ENCODE measurements around the gene TYW1B.
A peak's percentile ranks its signal among the peaks of the same experiment; 100 is the strongest.
"Not testable (repeated sequence)": the region's sequence is repeated elsewhere in the genome, so short reads cannot be mapped to it uniquely, and the experiment has no call there.

TYW1B gene

DNA sequence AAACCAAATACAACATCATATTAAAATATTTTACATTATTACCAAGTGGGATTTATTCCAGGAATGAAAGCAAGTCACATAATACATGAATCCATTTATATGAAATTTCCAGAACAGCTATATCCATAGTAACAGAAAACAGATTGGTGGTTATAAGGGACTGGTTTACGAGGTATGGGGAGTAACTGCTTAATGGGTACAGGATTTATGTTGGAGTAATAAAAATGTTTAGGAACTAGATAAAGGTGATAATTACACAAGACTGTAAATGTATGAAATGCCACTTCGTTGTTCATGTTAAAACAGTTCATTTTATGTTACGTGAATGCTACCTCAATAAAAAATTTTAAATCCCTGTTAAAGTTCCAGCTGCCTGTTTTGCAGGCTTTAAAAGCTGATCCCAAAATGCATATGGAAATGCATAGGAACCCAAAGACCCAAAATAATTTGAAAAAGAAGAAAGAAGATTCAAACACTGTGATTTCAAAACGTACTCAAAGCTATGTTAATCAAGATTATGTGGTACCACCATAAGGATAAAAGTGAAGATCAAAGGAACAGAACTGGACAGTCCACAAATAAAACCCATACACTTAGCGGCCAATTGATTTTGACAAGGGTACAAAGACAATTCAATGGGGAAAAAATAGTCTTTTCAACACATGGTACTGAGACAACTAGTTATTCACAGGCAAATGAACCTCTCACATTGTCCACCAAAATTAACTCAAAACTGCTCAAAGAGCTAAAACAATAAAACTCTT, 186.3 kb downstream of the TYW1B start:
- H3K27ac ChIP-seq = not testable (repeated sequence)

DNA sequence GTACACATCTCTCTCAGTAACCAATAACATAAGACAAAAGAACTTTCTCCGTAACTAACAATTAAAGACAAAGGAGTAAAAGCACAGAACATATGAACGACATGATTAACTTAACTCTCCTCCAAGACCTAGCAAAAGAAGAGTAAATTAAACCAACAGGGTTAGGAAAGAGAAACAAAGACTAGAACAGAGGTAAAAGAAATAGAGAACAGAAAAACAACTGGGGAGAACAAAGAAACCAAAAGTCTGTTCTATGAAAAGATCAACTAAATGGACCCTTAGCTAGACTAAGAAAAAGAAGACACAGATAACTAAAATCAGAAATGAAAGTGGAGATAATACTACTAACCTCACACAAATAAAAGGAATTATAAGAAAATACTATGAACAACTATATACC, 187.3 kb downstream of the TYW1B start:
- not testable (repeated sequence) for DNase-seq (ENCODE audit: low read depth, low spot score)

More for the DNA sequence above, 186.3 kb downstream of the TYW1B start:
- DNase-seq (ENCODE audit: low read depth, low spot score) = not testable (repeated sequence)

DNA sequence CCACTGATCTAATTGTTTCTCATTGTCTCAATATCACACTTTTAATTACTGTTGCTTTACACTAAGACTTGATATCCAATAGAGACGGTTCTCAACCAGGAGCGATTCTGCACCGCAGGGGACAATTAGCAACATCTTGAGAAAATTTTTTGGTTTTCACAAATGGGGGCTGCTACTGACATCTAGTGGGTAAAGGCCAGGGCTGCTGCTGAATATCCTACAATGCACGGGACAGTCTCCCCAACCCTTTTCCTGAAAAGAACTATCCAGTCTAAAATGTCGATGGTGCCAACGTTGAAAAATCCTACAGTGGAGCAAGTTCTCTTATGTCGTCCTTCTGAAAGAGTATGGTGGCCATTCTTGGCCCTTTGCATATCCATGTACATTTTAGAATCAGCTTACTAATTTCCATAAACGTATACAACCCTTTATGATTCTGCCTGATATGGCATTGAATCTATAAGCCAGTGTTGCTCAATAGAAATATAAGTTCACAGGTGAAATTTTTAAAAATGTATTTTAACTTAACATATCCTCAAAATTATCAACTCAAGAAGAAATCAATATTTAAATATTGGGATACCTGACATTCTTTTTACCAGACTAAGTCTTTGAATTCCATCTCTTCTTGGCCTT, 192.6 kb downstream of the TYW1B start:
- DNase-seq (ENCODE audit: low read depth, low spot score) = not testable (repeated sequence)

More for the DNA sequence above, 187.3 kb downstream of the TYW1B start:
- H3K27ac ChIP-seq = not testable (repeated sequence)

DNA sequence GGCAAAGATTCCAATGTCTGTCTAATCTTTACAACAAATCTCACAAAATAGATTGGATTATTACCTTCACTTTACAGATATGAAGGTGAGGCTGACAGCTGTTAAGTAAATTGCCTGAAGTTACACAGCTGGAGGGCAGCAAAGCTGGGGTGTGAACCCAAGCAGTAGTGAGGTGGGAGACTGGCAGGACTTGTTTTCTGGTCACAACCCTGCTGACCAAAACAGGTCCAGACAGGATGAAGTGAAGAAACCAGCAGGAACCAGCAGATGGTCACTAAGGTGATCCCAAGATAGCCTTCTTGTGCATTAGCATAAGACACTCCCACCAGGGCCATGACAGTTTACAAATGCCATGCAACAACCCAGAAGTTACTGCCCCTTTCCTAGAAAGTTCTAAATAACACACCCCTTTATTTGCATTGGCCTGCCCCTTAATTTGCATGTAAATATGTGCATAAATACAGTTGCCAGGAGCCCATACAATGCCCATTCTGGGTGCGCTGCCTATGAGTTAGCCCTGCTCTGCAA, 195.2 kb downstream of the TYW1B start:
- H3K27ac ChIP-seq = not testable (repeated sequence)
- peak; percentile 10 for DNase-seq (ENCODE audit: low read depth, low spot score)

More for the DNA sequence above, 192.6 kb downstream of the TYW1B start:
- H3K27ac ChIP-seq = not testable (repeated sequence)

DNA sequence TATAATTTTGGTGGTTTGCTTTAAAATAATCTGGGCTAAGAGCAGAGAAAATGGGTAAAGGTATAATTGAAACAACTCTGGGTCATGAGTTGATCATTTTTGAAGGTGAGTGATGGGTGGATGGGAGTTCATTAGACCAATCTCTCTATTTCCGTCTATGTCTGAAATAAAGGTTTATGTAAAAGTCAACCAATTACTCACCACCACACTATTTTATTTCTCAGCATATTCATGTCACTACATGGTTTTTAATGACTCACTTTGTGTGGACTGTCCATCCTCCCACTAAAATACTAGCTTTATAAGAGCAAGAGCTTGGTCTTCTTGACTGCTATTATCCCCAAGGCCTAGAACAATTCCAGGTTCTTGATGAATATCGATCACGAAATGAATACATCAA, 199.6 kb downstream of the TYW1B start:
- DNase-seq (ENCODE audit: low read depth, low spot score) = peak; percentile 10
- H3K27ac ChIP-seq = not testable (repeated sequence)

DNA sequence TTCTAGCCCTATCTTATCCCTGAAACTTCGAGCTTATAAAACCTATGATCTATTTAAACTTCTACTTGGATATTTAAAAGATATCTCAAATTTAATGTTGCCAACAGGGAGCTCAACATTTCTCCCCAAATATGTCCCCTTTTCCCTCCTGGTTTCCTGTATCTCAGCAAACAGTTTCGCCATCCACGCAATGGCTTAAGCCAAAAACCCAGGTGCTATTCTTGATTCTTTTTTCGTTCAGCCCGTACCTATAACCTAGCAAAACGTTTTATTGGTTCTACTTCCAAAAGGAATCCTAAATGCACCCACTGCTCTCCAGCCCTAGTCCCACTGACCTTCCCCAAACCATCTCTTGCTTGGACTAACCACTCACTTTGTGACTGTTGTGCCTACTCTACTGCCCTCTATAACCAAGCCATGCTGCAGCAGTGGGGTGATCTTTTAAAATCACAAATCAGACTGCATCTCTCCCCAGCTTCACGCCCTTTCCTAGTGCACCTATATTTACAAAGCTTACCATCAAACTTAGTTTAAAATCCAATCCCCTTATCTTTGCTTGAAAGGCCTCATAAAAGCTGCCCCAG, 201.5 kb downstream of the TYW1B start:
- not testable (repeated sequence) for H3K27ac ChIP-seq; DNase-seq (ENCODE audit: low read depth, low spot score)

DNA sequence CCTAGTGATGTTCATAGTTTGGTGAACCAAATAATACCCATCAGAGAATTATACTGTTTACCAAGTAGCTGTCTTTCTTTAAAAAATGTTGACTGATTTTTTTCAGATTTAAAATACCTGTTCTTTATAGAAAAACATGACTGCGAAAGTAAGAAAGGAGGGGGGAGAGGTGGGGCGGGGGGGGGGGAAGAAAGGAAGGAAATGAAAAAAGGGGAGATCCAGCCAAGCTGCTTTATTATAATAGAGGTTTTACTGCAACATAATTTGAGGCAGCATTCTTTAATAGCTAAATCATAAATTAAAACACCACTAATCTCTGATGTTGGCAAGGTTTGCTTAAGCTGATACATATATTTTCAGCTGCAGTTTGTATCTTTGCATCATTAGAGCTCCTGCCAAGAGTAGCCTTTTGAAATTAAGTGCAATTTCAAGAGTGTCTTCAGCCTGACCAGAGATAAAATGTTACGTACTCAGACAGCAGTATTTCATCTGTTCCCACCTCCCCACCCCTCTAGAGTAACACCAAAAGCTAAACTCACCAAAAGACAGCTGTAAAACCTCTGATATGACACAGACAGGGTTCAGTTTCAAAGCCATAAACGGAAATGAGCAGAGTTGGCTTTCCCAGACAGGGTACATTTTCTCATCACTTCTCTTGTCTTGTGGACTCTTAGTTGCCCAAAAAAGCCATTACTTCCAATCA, 202.1 kb downstream of the TYW1B start:
- H3K27ac ChIP-seq; DNase-seq (ENCODE audit: low read depth, low spot score): not testable (repeated sequence)

DNA sequence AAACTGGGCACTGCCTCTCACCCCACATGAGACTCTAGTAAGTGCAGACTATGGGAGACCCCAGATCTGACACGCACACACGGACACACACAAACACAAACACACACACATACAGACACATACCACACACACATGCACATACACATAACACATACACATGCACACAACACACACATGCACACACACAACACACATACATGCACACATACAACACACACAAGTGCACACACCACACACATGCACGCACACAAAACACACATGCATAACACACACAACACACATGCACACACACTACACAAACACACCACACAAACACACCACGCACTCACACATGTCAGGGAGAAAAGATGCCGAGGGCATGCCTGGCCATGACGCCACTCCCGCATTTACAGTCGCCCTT, 205.5 kb downstream of the TYW1B start:
- DNase-seq (ENCODE audit: low read depth, low spot score) = no peak
- no peak overlapping the region for H3K27ac ChIP-seq

DNA sequence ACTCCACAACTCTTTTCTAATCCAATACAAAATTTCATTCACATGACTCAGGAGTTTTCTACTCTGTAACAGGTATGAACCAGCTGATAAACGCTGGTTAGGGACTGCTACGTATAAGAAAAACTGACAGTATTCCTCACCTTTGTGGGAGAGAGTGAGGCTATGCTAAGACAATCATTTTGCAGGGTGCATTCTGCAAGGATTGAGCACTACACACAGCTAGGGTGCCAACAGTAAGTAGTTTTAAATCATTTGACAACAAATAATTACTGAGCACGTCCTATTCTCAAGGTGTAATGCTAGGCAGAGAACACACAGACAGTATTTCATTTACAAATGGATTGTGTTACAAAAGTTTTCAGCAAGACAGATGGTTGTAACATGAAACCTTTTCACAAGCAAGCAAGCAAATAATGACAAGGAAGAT, 206.2 kb downstream of the TYW1B start:
- DNase-seq (ENCODE audit: low read depth, low spot score) = not testable (repeated sequence)

DNA sequence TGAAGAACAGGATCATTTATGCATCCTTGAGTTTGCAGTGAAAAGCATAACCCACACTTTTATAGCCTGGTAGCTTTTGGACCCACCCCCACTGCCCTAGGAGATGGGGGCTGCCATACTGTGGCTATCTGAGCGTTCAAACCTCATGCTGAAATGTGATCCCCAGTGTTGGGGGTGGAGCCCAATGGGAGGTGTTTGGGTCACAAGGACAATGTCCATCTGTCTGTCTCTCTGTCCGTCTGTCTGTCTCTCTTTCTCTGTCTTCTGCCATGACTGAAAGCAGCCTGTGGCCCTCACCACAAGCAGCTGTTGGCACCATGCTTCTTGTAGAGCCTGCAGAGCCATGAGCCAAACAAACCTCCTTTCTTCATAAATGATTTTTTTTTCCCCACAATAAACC, 207.1 kb downstream of the TYW1B start:
- not testable (repeated sequence) for H3K27ac ChIP-seq; DNase-seq (ENCODE audit: low read depth, low spot score)

More for the DNA sequence above, 206.2 kb downstream of the TYW1B start:
- H3K27ac ChIP-seq = not testable (repeated sequence)

DNA sequence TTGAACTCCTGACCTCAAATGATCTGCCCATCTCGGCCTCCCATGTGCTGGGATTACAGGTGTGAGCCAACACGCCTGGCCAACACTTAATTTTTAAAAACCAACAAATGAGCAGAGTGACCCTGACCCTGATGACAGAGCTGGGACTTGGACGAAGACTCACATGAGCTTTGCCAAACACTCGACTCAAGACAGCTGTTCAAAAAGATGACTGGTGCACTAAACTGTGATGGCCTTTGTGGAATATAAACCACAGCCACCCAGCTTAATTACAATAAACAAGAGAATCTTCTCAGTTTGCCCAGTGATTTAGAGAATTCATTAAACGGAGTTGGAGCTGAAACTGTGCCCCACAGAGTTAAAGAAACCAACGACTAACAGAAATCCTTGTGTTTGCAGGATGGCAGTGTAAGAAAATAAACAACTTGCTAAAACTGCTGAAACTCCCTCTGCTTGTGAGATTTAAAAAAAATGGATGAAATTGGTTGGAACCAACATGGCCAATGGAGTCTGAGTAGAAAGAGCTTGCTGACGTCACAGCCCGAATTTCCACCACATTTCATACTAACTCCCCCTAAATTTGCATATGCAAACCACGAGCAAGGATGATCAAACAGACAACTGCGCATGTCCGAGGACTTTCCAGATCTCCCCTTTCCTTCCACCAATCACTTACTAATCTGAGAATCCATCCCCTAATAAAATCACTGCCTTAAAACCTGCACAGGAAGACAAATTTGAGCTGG, 209.4 kb downstream of the TYW1B start:
- not testable (repeated sequence) for H3K27ac ChIP-seq; DNase-seq (ENCODE audit: low read depth, low spot score)

DNA sequence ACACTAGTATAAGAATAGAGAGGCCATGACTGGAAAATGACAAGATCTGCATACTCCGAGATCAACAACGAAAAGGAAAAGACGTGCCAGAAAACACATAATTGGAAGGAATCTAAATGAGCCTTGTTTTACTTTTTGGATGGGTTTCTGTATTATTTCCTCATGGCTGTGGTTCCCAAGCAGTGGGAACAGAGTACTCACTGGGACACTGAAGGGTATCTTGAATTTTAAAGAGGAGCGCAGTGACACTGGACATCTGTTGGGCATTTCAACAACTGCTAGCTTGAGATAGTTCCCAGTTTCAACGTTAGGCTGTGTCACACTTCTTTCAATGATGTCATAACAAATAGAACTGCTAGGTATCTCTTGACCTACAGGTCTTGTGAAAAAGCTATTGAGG, 218.2 kb downstream of the TYW1B start:
- not testable (repeated sequence) for H3K27ac ChIP-seq; DNase-seq (ENCODE audit: low read depth, low spot score)

DNA sequence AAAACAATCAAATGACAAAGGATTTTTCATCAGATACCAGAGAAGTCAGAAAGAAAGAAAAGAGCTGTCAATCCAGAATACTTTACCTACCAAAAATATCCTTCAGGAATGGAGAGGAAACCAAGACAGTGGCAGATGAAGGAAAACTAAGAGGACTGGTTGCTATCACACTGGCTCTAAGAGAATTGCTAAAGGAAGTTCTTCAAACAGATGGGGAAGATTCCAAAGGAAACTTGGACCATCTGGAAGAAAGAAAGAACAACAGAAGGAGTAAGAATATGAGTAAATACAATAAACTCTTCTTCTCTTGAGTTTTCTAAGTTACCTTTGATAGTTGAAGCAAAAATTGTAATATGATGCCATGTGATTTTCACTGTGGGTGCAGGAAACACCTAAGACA, 220.0 kb downstream of the TYW1B start:
- not testable (repeated sequence) for DNase-seq (ENCODE audit: low read depth, low spot score); H3K27ac ChIP-seq

DNA sequence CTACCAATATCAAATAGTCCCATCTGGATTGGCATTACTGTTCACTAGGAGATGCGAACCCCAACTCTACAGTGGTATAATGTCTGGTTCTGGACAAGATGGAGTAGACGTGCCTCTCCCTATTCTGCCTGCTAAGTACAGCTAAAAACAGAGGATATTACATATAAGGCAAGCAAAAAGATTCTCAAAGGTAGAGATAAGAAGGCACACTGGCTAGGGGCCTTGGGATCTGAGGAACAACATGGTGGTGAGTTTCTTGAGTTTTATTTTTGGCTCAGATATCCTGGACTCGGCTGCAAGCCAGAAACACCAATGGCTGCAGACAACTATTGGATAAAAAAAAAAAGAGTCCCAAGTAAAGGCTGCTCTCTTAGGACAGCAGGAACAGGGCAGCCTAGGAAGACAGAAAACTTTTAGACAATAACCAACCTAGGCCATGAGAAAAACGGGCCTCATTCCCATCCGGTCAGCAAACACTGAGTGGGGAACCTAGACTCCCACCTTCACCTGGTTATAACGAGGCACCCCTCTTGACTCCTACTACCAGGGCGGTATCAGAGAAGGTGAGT, 222.1 kb downstream of the TYW1B start:
- DNase-seq (ENCODE audit: low read depth, low spot score); H3K27ac ChIP-seq: not testable (repeated sequence)

DNA sequence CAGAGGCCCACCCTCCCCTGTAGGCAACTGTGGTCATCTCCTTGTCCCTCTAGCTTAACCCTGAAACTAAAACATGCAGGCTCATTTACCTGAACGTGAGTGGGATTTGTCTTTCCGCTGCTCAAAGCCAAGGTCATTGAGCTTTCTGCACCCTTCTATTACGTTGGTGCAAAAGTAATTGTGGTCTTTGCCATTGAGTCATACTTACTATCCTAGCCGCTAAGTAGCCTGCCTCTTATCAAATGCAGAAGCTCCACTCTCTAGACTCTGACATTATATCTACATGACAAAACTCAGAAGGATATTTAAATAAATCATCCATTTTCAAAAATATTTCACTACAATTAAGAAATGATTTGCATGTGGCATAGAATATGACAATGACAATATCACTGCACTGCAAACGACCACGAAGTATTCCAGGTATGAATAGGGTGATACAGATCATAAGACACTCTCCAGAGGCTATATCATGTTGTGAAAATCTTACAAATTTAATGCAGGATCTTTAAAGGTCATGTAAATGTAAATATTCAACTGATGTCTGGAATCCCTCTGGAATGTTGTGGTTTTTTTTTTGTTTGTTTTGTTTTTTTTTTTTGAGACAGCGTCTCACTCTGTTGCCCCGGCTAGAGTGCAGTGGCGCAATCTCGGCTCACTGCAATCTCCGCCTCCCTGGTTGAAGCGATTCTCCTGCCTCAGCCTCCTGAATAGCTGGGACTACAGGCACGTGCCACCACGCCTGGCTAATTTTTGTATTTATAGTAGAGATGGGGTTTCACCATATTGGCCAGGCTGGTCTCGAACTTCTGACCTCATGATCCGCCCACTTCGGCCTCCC, 223.0 kb downstream of the TYW1B start:
- DNase-seq (ENCODE audit: low read depth, low spot score); H3K27ac ChIP-seq: not testable (repeated sequence)

DNA sequence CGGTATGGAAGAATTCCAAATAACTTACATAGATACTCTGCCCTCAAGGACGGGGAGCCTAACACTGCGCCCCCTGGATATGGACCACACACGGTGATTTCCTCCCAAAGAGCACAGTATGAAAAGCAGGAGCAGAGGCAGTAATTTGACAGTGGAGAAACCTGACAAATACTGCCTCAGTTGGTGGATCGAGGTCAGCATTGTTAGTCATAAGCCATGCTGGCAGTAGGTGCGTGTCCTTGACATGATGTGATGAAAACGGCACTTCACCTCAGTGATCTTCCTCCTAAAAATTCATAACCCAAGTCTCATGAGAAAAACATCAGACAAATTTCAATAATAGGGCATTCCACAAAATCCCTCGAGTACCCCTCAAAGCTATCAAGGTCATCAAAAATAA, 224.5 kb downstream of the TYW1B start:
- not testable (repeated sequence) for DNase-seq (ENCODE audit: low read depth, low spot score); H3K27ac ChIP-seq

DNA sequence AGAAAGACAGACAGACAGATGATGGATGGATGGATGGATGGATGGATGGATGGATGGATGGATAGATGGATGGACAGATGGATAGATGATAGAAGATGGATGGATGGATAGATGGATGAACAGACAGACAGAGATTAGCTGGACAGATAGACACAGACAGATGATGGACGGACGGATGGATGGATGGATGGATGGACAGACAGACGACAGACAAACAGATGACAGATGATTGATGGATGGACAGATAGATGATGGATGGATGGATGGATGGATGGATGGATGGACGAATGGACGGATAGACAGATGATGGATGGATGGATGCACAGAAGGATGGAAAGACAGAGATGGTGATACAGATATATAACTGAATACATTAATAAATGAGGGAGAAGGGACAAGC, 224.9 kb downstream of the TYW1B start:
- no peak for DNase-seq (ENCODE audit: low read depth, low spot score)
- no peak overlapping the region for H3K27ac ChIP-seq

DNA sequence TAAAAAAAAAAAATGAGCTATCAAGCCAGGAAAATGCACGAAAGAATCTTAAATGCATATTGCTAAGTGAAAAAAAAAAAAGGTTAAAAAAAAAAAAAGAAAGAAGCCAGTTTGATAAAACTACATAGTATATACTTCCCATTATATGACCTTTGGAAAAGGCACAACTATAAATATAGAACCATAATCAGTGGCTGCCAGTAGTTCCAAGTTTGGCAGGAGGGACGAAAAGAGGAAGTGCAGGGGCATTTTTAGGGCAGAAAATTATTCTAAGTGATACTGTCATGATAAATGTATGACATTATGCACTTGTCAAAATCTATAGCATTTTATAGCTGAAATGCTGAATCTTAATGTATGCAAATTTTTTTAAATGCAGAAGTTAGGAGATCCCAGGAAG, 226.3 kb downstream of the TYW1B start:
- H3K27ac ChIP-seq; DNase-seq (ENCODE audit: low read depth, low spot score): not testable (repeated sequence)

Measured in epithelial cell of prostate (primary cell).